ENCODE measurements around the gene ENO2.

DNA sequence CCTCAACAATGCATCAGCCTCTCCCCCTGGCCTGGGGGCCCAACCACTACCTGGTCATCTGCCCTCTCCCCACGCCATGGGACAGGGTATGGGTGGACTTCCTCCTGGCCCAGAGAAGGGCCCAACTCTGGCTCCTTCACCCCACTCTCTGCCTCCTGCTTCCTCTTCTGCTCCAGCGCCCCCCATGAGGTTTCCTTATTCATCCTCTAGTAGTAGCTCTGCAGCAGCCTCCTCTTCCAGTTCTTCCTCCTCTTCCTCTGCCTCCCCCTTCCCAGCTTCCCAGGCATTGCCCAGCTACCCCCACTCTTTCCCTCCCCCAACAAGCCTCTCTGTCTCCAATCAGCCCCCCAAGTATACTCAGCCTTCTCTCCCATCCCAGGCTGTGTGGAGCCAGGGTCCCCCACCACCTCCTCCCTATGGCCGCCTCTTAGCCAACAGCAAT, 21.8 kb downstream of the ENO2 start:
- TF ChIP-seq POLR2AphosphoS5 (IDR thresholded peaks at IDR 0.05; ENCODE audit: low read depth, low read length): no peak
- no peak for TF ChIP-seq TAF1 (IDR thresholded peaks at IDR 0.05; ENCODE audit: low read depth, low read length)
- no peak for TF ChIP-seq POLR2A (IDR thresholded peaks at IDR 0.05; ENCODE audit: low read depth, low read length)
- TF ChIP-seq SPI1 (IDR thresholded peaks at IDR 0.05; ENCODE audit: low read depth, low read length): no peak
